HG03565 (cell line): ENCODE results near the gene PPM1B.
"Not testable (repeated sequence)": the region's sequence is repeated elsewhere in the genome, so short reads cannot be mapped to it uniquely, and the experiment has no call there.

Experiments used
- ATAC-seq: cut with Tn5 transposase; IDR thresholded peaks from one replicate; pipeline ENCODE4 v1.9.1; 2021; ENCODE audit warnings: mild to moderate bottlenecking, moderate library complexity; ENCODE audit not compliant: unreplicated experiment

PPM1B gene

DNA sequence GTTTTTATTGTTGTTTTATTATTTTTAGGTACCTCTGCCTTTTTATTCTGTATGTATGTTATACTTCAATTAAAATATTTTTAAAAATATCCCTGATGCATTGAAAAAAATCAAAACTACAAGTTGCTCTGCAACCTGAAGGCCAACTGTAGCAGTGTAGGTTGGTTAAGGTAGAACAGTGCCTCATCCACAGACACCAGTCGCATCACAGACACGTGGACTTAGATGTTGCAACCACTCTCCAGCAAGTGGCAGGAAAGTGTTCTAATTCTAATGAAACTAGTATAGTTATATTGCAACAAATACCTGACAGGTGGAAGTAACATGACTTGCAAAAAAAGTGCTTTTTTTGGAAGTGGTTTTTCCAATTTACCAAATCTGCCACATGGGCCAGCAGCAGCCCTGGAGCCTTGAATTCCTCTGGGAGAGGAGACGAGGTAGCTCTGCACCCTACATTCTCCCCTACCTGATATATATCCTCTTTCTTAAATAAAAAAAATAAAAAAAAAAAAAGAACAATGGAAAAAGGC is 78.2 kb downstream of the PPM1B start:
- ATAC-seq: no peak

DNA sequence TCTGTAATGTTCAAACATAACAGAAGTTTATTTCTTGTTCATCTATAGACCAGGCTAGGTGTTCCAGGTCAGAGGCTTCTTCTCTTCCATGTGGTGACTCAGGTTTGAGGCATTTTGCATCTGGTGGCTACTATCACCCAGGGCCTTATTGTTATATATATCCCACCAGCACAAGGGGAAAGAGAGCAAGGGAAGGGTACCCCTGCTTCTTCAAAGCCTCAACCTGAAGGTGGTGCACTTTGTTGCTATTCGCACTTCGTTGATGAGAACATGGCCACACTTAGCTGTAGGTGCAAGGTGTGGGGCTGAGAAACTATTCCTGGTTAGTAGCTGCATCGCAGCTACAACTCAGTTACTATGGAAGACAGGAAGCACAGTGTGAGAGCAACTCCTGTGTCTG is 79.2 kb downstream of the PPM1B start:
- ATAC-seq: no peak

DNA sequence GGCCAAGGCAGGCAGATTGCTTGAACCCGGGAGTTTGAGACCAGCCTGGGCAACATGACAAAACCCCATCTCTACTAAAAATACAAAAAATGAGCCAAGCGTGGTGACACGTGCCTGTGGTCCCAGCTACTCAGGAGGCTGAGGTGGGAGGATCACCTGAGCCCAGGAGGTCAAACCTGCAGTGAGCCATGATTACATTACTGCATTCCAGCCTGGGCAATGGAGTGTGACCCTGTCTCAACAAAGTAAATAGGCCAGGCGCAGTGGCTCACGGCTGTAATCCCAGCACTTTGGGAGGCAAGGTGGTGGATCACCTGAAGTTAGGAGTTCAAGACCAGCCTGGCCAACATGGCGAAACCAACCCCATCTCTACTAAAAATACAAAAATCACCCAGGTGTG is 80.6 kb downstream of the PPM1B start:
- ATAC-seq: not testable (repeated sequence)

DNA sequence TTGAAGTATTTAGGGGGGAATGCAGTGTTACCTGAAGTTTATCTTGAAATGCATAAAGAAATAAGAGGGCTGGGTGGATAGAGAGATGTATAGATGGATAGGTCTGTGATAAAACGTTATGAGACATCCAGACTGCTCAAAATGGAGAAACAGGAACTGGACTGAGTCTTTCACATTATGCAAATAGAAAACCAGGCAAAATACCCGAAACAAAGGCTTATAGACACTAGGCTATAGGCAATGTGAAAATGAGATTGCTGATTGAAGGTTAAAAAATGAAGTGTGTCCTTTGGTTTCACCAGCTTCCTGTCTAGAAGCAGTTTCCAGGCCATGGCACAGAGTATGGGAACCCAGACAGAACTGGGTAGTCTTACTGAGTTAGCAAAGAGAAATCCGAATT is 81.7 kb downstream of the PPM1B start:
- peak; percentile 73 for ATAC-seq

DNA sequence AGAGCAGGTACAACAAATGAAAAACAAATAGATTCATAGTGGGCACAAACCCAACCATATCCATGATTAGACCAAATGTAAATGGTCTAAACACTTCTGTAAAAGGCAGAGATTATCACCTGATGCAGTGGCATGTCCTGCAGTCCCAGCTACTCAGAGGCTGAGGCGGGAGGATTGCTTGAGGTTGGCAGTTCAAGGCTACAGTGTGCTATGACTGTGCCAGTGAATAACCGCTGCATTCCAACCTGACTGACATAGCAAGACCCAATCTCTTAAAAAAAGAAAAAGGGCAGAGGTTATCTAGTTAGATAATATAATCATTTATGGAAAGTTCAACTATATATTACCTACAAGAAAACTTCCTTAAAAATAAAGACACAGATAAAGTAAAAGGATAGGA is 85.3 kb downstream of the PPM1B start:
- no peak for ATAC-seq

DNA sequence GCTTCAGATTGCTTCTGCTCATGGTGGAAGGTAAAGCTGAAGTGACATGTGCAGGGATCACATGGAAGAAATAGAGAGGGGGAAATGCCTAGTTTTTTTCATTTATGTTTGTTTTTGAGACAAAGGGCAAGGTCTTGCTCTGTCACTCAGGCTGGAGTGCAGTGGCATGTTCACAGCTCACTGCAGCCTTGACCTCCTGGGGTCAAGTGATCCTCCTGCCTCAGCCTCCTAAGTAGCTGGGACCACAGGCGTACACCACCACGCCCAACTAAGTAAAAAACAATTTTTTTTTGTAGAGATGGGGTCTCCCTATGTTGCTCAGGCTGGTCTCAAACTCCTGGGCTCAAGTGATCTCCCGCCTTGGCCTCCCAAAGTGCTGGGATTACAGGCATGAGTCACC is 87.0 kb downstream of the PPM1B start:
- not testable (repeated sequence) for ATAC-seq

DNA sequence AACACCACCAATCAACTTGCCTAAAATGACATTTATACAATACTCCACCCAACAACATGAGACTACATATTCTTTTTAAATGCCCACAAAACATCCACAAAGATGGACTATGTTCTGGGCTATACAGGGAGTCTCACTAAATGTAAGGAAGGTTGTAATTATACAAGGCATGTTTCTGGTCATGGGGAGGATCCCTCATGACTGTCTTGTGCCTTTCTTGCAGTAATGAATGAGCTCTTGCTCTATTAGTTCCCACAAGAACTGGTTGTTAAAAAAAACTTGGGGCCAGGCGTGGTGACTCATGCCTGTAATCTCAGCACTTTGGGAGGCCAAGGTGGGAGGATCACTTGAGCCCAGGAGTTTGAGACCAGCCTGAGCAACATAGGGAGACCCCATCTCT is 89.1 kb downstream of the PPM1B start:
- ATAC-seq: not testable (repeated sequence)

DNA sequence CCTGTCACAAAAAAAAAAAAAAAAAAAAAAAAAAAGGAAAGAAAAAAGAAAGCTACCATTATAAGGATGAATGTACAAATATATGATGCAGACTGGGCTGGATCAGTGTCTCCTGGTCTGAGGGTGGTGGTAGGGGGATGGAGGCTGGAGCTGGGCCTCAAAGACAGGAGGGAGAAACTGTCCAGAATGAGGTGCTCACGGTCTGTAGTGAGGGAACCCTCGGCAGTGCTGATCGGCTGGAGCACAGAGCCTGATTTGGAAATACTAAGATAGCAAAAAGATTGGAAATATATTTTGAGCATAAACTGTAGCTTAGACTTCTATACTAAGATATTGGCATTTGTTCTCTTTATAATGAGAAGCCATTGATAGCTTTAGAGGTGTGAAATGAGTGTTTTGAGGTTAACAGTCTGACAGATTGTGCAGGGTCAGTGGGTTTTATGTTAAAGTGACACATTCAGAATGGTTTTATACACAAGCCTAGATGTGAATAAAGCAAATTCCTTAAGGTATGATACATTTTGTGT is 98.7 kb downstream of the PPM1B start:
- ATAC-seq: no peak

DNA sequence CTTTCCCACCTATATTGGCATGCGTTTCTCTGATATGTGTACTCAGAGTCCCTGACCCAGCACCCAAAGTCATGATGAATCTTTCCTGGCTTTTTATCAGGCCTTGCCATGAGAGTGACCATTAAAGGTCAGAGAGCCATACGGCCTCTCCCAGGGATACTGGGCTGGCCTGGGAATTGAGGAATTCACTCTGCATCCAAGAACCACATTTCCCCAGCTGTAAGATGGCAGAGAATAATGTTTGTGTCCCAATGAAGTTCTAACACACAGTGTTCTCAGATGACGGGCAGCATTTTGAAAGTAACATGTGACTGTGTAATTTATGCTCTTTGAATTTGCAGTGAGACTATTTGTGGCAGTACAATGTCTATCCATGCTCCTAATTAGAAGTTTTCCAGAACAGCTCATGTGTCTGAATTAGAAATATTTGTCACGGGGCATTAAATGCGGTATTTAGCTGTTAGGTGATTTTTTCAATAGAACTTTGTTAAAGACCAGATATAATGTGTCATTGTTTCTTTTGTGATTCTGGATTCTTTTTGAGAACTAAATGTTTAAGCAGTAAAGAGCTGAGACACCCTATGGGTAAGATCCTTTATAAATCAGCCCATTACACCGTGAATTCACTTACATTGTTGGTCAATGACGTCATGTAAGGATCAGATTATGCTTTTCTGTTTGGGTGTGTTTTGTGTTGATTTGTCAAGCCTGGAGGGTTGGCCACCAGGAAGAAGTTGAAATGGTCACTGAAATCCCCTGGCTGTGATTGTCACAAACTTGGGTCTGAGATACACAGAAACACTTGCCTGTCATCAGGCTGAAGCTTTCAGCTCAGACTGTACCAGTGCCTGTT is 99.3 kb downstream of the PPM1B start:
- ATAC-seq: no peak

DNA sequence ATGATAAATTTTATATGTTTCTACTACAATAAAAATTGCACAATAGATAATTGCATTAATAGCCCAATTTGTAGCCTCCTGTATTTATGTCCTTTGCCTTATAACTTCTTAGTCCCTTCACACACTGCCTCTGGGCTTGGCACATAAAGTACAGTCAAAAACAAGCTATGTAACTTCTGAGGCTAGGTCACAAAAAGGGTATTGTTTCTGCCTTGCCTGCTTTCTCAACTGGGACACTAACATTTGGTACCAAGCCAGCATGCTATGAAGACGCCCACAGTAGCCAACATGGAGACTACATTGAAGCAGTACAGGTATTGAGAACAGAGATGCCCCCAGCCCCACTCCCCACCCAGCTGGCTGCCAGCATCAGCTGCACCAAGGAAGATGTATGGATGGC is 101.2 kb downstream of the PPM1B start:
- ATAC-seq: no peak

DNA sequence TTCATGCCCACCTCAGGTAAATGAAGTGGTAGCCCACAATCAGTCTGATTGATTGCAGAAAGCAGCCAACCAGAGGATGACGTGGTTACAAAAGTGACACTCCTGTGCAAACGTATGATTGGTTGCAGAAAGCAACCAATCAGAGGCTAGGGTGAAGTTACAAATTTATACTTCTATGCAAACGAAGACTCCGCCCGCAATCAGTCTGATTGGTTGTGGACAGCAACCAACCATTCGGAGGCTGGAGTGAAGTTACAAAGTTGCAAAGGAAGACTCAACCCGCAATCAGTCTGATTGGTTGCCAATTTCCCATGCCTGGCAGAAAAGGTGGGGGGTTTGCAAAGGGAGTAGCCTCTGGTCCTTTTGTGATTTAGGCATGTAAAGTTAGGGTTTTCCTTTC is 102.6 kb downstream of the PPM1B start:
- ATAC-seq: no peak

DNA sequence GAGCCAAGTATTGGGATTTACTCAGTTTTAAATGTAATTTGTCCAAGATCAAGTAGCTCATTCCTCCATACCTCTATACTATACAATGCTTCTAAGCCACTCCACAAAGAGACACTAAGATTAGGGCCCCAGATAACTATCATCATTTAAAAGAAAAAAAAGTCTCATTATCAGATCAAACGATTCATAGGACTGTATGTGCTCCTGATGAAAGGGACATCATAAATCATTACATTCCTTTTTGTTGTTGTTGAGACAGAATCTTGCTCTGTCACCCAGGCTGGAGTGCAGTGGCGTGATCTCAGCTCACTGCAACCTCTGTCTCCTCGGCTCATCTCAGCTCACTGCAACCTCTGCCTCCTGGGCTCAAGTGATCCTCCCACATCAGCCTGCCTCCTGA is 104.4 kb downstream of the PPM1B start:
- ATAC-seq: no peak

DNA sequence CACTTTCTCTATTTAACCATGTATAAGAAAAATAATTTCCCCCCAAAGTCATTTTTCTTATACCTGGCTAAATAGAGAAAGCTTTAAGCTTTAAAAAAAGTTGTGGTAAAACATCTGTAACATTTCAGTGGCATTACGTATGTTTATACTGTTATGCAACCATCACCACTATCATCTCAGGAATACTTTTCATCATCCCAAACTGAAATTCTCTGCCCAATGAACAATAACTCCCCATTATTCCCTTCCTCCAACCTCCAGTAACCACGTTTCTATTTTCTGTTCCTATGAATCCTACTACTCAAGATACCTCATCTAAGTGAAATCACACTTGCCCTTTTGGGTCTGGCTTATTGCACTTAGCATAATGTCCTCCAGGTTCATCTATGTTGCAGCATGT is 104.9 kb downstream of the PPM1B start:
- ATAC-seq: no peak

DNA sequence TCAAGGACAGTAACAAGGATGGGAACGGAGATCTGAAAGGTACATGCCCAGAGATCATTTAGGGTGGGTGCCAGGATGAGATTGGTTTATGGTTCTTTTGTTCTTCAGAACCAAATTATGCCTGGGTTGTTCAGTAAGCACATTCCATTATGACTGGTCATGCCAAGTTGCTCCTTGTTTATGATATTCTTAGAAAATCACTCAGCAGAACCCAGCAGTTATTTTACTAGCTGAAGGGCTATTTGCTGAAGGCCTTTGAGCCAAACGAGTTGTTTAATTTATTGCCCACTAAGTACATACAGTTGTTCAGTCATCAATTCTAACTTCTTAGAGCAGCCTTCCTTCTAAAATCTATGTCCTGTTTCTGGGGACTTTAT is 107.2 kb downstream of the PPM1B start:
- ATAC-seq: no peak

DNA sequence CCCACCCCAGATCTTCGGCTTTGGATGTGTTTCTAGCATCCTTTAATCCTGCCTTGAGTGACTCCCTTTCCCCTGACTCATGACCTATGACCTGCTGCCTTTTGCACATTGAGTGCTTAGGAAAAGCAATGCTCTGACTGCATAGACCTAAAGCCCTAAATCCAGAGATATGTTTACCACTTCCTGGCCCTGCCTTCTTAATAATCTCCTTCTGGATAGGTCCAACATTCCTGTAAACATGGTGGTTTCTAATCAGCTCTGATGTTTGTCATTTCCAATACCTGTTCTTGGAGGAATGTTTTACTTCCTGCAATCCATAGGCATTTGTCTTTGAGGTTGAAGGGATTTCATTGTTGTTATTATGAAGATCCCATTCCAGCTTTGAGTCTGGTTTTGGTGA is 108.9 kb downstream of the PPM1B start:
- no peak for ATAC-seq

DNA sequence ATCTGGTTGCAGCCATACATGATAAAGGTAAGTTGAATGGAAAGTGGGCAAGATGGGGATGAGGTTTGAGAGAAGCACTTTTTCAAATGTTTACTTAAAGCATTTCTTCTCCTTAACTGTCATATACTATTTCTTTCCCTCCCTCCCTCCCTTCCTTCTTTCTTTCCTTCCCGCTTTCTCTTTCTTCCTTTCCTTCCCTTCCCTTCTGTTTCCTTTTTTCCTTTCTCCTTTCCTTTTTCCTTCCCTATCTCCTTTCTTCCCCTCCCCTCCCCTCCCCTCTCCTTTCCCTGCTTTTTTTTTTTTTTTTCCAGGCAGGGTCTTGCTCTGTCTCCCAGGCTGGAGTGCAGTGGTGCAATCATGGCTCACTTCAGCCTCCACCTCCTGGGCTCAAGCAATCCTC is 112.2 kb downstream of the PPM1B start:
- ATAC-seq: no peak
